Pancreas (tissue), 10 donors: ENCODE measurements around the gene C2orf76. TPM values are rescaled to one million over a fixed set of nuclear protein-coding genes. Genes with fewer than 3 reads are reported as not detected.

Source experiments
- ATAC-seq, 4 donors: fragments of 200-7000 bp; cut with Tn5 transposase; one replicate each; pipeline versions ENCODE4 v1.8.0 to v1.9.1; 2020; ENCODE audit warnings: mild to moderate bottlenecking in 4 of 4, moderate library complexity in 4 of 4
- DNase-seq, 6 donors: peaks; one replicate each; pipeline ENCODE4 v3.0.0-alpha.2; 2020
- FAIRE-seq: peaks from 2 replicates; lab custom pipeline; 2012; peaks lifted over from hg19 to GRCh38; lab: Jason Lieb, UNC
- H3K27ac ChIP-seq, 4 donors: fragments of 200-600 bp; sonication (generic); 1 replicate in 3 of 4; 2 replicates in 1 of 4; pipeline versions ENCODE4 v1.5.0 to v1.8.0; 2020
- H3K27me3 ChIP-seq, 4 donors: fragments of 200-600 bp; one replicate each; pipeline ENCODE4 v1.8.0; 2021
- H3K36me3 ChIP-seq, 3 donors: fragments of 200-600 bp; sonication (generic) in 1 of 3; one replicate each; pipeline versions ENCODE4 v1.5.0 to v1.8.0; 2020 to 2021
- H3K4me1 ChIP-seq, 3 donors: fragments of 200-600 bp; one replicate each; pipeline ENCODE4 v1.8.0; 2021
- H3K4me3 ChIP-seq, 4 donors: fragments of 200-600 bp; sonication (generic) in 2 of 4; one replicate each; pipeline versions ENCODE4 v1.5.0 to v1.8.0; 2020 to 2021
- H3K9me3 ChIP-seq, 4 donors: fragments of 200-600 bp; one replicate each; pipeline ENCODE4 v1.8.0; 2021
- WGBS, 2 donors: extraction: QIAGEN DNeasy Blood & Tissue Kit; methylation state at CpG; one replicate each; pipeline ENCODE4 v1.1.7; 2013; 5-methylcytosine and 5-hydroxymethylcytosine counted together
- intact Hi-C, 3 donors: fragments of 100-400 bp; cut with DNase I; formaldehyde crosslinking; loops; one replicate each; pipeline versions ENCODE4 v1.11.1 to v1.14.2; 2022
- polyA plus RNA-seq, 2 donors: library from polyadenylated mRNA; stranded (reverse); fragments of 200-250 nt; gene quantifications; one replicate each; pipeline ENCODE4 v1.2.3, GENCODE V29; 2013
- total RNA-seq, 6 donors: library from RNA; stranded (reverse); fragmentation: NEBNext Ultra II Directional in 4 of 6; extraction: Animal tissue kit (Norgen Biotek cat#: 25700) in 4 of 6; gene quantifications; one replicate each; pipeline versions ENCODE4 v1.2.1 to v1.2.4, GENCODE V29; 2021 to 2023
- TF ChIP-seq, protein P1 (sequence below), 4 donors: fragments of 200-600 bp; sonication (generic) in 3 of 4; IDR thresholded peaks; one replicate each; pipeline versions ENCODE4 v1.5.0 to v1.8.0; 2021; ENCODE audit warnings: antibody characterized with exemption in 4 of 4
- donor health status: healthy with polysubstance abuse.
- donor health status: DM: no; HTN: no; CAD: no; lungs with moderate emphysema.
- donor health status: DM: no; HTN: no; CAD: no.
- donor health status: control.
- donor health status: control.
- donor health status: Bipolar disorder and iron deficiency.
- donor health status: DM: yes; HTN: yes; CAD: no.
- donor health status: DM: no; HTN: no; CAD: no.
- donor health status: DM: no; HTN: no; CAD: no.
- donor health status: DM: yes; HTN: yes; CAD: no.

The C2orf76 gene
- total and polyA plus RNA-seq, 8 donors: 3.8 to 12.0 (median 5.6) TPM

DNA sequence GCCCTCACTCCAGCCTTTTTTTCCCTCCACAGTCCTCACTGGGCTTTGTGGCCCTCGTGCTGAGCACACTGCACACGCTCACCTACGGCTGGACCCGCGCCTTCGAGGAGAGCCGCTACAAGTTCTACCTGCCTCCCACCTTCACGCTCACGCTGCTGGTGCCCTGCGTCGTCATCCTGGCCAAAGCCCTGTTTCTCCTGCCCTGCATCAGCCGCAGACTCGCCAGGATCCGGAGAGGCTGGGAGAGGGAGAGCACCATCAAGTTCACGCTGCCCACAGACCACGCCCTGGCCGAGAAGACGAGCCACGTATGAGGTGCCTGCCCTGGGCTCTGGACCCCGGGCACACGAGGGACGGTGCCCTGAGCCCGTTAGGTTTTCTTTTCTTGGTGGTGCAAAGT lies 103.6 kb downstream of the C2orf76 start:
- Histone ChIP-seq H3K4me1 (no peaks in the 10 kb centered on the region), H3K9me3 (no peaks in the 10 kb centered on the region), H3K27ac (no peak overlapping the region), H3K4me3 (no peak overlapping the region), H3K27me3 (no peaks in the 10 kb centered on the region), H3K36me3 (no peaks in the 10 kb centered on the region)
- TF ChIP-seq, protein P1, sequence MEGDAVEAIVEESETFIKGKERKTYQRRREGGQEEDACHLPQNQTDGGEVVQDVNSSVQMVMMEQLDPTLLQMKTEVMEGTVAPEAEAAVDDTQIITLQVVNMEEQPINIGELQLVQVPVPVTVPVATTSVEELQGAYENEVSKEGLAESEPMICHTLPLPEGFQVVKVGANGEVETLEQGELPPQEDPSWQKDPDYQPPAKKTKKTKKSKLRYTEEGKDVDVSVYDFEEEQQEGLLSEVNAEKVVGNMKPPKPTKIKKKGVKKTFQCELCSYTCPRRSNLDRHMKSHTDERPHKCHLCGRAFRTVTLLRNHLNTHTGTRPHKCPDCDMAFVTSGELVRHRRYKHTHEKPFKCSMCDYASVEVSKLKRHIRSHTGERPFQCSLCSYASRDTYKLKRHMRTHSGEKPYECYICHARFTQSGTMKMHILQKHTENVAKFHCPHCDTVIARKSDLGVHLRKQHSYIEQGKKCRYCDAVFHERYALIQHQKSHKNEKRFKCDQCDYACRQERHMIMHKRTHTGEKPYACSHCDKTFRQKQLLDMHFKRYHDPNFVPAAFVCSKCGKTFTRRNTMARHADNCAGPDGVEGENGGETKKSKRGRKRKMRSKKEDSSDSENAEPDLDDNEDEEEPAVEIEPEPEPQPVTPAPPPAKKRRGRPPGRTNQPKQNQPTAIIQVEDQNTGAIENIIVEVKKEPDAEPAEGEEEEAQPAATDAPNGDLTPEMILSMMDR (IDR thresholded peaks at IDR 0.05): no peak
- no peak for ATAC-seq
- DNase-seq: no peak
- intact Hi-C loops: loop anchor here in 1 of 3 donors (10.0 kb wide), 1 partner anchor 238 kb away; no protein-coding TSS in a partner anchor
- WGBS, 2 donors: 95 to 96% methylated on average over 23 of the region's 23 CpGs
- FAIRE-seq: no peak

DNA sequence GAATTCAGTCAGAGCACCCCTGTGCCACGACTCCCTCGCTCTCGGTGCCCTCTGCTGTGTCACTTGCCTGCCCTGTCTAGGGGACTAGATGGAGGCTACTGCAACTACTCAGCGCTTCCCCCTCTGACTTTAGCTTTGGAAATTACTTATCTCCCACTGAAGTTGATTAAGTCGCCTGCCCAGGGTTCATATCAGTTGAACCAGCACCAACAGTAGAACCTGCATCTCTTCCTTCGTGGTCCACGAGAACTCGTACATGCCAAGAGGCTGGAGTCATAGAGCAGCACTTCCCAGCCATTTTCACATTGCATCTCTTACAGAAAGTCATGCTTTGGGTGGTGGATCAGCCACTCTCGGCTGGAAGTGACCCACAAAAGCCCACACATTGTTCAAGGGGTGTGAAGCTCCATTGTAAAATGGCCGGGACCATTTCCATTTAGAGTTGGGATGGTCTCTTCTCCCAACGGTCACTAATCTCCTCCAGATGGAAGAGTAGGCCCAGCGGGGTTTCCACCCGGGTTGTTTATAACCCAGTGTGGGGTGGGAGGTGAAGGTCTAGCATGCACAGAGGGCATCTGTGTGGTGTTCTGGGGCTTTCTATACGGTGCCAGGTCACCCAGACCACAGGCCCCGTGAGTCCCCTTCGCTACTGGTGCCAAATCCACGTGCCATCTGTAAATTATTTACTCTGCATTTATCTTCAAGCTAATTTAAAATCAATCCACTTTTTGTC lies 105.0 kb downstream of the C2orf76 start:
- intact Hi-C loops: loop anchor here in 1 of 3 donors (10.0 kb wide), 1 partner anchor 237 kb away; no protein-coding TSS in a partner anchor

DNA sequence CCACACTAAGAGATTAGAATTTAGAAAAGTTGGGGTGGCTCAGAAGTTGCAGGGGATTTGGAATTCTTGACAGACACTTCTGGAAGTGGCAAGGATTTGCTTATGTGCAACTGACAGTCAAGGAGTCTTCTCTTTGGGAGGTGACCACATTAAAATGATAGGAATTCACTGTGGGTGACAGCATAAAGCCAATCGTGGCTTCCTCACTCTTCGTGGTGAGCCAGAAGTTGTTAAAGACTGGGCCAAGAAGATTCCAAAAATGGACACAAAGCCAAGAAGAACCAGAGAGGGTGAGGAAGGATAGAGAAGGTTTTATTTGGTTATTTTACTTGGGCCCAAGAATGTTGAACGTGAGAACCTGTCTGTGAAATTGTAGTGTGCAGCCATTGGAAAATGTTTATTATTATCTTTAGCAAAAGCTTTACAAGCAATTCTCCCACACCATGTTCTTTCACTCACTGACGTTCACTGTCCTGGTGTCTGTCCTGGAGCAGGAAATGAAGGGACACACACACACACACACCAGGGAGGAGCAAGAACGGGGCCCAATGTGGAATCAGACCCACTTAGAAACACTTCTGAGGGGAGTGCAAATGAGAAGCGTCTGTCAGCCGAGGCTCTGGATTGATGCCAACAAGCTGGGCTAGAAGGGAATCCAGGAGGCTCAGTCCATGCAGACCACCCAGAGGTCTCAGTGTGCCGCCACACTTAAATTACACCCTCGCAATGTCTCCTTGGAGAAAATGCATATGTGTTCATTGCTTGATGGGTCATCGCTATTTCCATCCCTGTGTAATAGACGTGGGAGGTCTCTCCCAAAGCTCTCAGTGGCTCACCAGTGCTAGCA lies 105.8 kb downstream of the C2orf76 start:
- no peak overlapping the region for H3K4me3 ChIP-seq
- 81 to 88% methylated on average over 11 of the region's 11 CpGs for WGBS, 2 donors
- intact Hi-C loops: loop anchor here in 1 of 3 donors (10.0 kb wide), 1 partner anchor 236 kb away; no protein-coding TSS in a partner anchor
- DNase-seq: no peak
- no peaks in the 10 kb centered on the region for H3K36me3 ChIP-seq
- H3K27ac ChIP-seq: no peak overlapping the region
- no peak for ATAC-seq
- TF ChIP-seq, protein P1 (IDR thresholded peaks at IDR 0.05): no peak
- H3K27me3 ChIP-seq: no peaks in the 10 kb centered on the region
- no peaks in the 10 kb centered on the region for H3K9me3 ChIP-seq
- FAIRE-seq: no peak
- H3K4me1 ChIP-seq: no peaks in the 10 kb centered on the region

More for the DNA sequence above, 105.0 kb downstream of the C2orf76 start:
- Histone ChIP-seq H3K27ac (no peak overlapping the region), H3K9me3 (no peaks in the 10 kb centered on the region), H3K36me3 (no peaks in the 10 kb centered on the region), H3K27me3 (no peaks in the 10 kb centered on the region), H3K4me3 (no peak overlapping the region), H3K4me1 (no peaks in the 10 kb centered on the region)
- DNase-seq: no peak
- TF ChIP-seq, protein P1 (IDR thresholded peaks at IDR 0.05): no peak
- no peak for FAIRE-seq
- ATAC-seq: no peak
- WGBS, 2 donors: 73 to 76% methylated on average over 17 of the region's 17 CpGs

DNA sequence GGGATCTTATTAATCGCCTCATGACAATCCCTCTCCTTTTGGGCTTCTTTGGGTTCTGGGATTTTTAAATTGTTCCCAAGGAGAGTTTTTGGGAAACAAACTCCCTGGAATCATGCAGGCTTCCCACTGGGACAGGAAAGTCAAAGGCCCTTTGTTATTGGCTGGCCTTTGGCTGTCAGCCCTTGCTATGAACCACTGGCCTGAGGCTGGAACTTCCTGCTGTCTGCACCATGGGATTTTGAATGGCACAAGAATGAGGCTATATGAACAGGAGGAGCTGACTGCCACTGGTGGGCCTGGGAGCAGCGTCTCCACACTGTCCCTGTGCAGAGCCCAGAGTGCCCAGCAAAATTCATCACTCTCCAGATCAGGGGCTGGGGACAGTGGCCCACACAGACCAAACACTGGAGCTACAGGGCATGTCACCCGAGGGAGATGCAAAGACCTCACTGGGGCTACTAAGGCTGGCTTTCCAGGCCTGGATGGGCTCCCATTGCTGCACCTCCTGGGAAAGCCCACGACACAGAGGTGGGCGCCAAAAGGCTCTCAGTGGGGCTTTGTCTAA lies 107.3 kb downstream of the C2orf76 start:
- ATAC-seq (no peak), FAIRE-seq (no peak), DNase-seq (no peak)
- TF ChIP-seq, protein P1 (IDR thresholded peaks at IDR 0.05): no peak
- Histone ChIP-seq H3K36me3 (no peaks in the 10 kb centered on the region), H3K4me1 (no peaks in the 10 kb centered on the region), H3K27ac (no peak overlapping the region), H3K4me3 (no peak overlapping the region), H3K27me3 (no peaks in the 10 kb centered on the region), H3K9me3 (no peaks in the 10 kb centered on the region)
- intact Hi-C loops: no loop called here
- whole genome bisulfite sequencing, 2 donors: 86 to 92% methylated on average over 5 of the region's 5 CpGs
